Activated CD4-positive, alpha-beta T cell treated with anti-CD3 and anti-CD28 coated beads, Interleukin-10, Interleukin-2, amounts not matched to agents 100 ng/mL and 50 ng/mL, durations not matched to agents 16 hours and 8 hours (primary cell): ENCODE data around the gene NDUFS6.
A peak's percentile ranks its signal among the peaks of the same experiment; 100 is the strongest.

Experiments used
- DNase-seq: peaks from one replicate; pipeline ENCODE4 v3.0.0-alpha.2; 2020

NDUFS6 gene

GRCh38 chr5:1818784-1819183 is 17.6 kb downstream of the NDUFS6 start:
- DNase-seq = no peak

- no peak for DNase-seq
Observed at GRCh38 chr5:1819458-1819857, 18.3 kb downstream of the NDUFS6 start.

- DNase-seq = no peak
Observed at GRCh38 chr5:1820381-1820780, 19.2 kb downstream of the NDUFS6 start.

- DNase-seq = no peak
Observed at GRCh38 chr5:1820926-1821325, 19.7 kb downstream of the NDUFS6 start.

- DNase-seq = no peak
Observed at GRCh38 chr5:1821862-1822261, 20.7 kb downstream of the NDUFS6 start.

- DNase-seq = no peak
Observed at GRCh38 chr5:1823381-1824034, 22.3 kb downstream of the NDUFS6 start.

- no peak for DNase-seq
Observed at GRCh38 chr5:1824109-1824821, 23.1 kb downstream of the NDUFS6 start.

- no peak for DNase-seq
Observed at GRCh38 chr5:1824903-1825841, 24.0 kb downstream of the NDUFS6 start.

- DNase-seq = no peak
Observed at GRCh38 chr5:1826235-1826980, 25.2 kb downstream of the NDUFS6 start.

- DNase-seq = no peak
Observed at GRCh38 chr5:1827025-1827885, 26.0 kb downstream of the NDUFS6 start.

GRCh38 chr5:1827886-1828397 is 26.7 kb downstream of the NDUFS6 start:
- peak; percentile 12 for DNase-seq

GRCh38 chr5:1830571-1831228 is 29.5 kb downstream of the NDUFS6 start:
- no peak for DNase-seq

- no peak for DNase-seq
Observed at GRCh38 chr5:1831257-1831656, 30.1 kb downstream of the NDUFS6 start.

GRCh38 chr5:1831677-1832313 is 30.6 kb downstream of the NDUFS6 start:
- DNase-seq = no peak

GRCh38 chr5:1832511-1833250 is 31.5 kb downstream of the NDUFS6 start:
- DNase-seq = no peak

GRCh38 chr5:1833264-1834021 is 32.2 kb downstream of the NDUFS6 start:
- DNase-seq = no peak

- DNase-seq = no peak
Observed at GRCh38 chr5:1834022-1834551, 32.9 kb downstream of the NDUFS6 start.

GRCh38 chr5:1834721-1835429 is 33.7 kb downstream of the NDUFS6 start:
- DNase-seq = no peak
